H1 (cell line): Measurements from ENCODE around the gene CMPK2. TPM values are rescaled to one million over a fixed set of nuclear protein-coding genes. Genes with fewer than 3 reads are reported as not detected.
A peak's percentile ranks its signal among the peaks of the same experiment; 100 is the strongest.

Experiments used
- CTCF ChIA-PET: fragments of 300-600 bp; sonication (Branson Sonifier 250); formaldehyde crosslinking; loops from one replicate; lab custom pipeline; 2021; ENCODE audit not compliant: partially characterized antibody; lab: Charles Lee
- POLR2A ChIA-PET: fragments of 300-600 bp; sonication (Branson Sonifier 250); formaldehyde crosslinking; loops from one replicate; lab custom pipeline; 2021; ENCODE audit warnings: inconsistent platforms; ENCODE audit not compliant: partially characterized antibody; lab: Charles Lee
- DNase-seq, 2 experiments: peaks; one replicate each; pipeline versions ENCODE4 v3.0.0 to v3.0.0-alpha.2; 2010 to 2022; ENCODE audit warnings: low spot score in 2 of 2, low read depth in 1 of 2, mixed read lengths in 1 of 2
- FAIRE-seq: peaks from 2 replicates; lab custom pipeline; 2011; peaks lifted over from hg19 to GRCh38; lab: Jason Lieb, UNC
- H2AFZ ChIP-seq: 2 replicates; pipeline ENCODE4 v1.8.1; 2012; ENCODE audit warnings: low read length, inconsistent platforms
- H2AK5ac ChIP-seq: 2 replicates; pipeline ENCODE4 v1.6.1; 2013; ENCODE audit warnings: low read depth, low read length
- H2BK120ac ChIP-seq: replicated peaks from 2 replicates; pipeline ENCODE3; 2013; ENCODE audit warnings: low read depth, low read length, inconsistent platforms
- H2BK12ac ChIP-seq: 2 replicates; pipeline ENCODE4 v1.6.1; 2013; ENCODE audit warnings: low read depth, low read length
- H2BK15ac ChIP-seq: 2 replicates; pipeline ENCODE4 v1.6.1; 2013; ENCODE audit warnings: low read length
- H2BK20ac ChIP-seq: 2 replicates; pipeline ENCODE4 v1.6.1; 2013; ENCODE audit warnings: low read length
- H2BK5ac ChIP-seq: 2 replicates; pipeline ENCODE4 v1.6.1; 2013; ENCODE audit warnings: low read depth, low read length
- H3K14ac ChIP-seq: 2 replicates; pipeline ENCODE4 v1.6.1; 2013; ENCODE audit warnings: inconsistent platforms; ENCODE audit not compliant: insufficient read length
- H3K18ac ChIP-seq: 2 replicates; pipeline ENCODE4 v1.6.1; 2013; ENCODE audit warnings: low read length; ENCODE audit errors: extremely low read depth
- H3K23ac ChIP-seq: 2 replicates; pipeline ENCODE4 v1.6.1; 2013; ENCODE audit warnings: inconsistent platforms; ENCODE audit not compliant: insufficient read length
- H3K23me2 ChIP-seq: 2 replicates; pipeline ENCODE4 v1.6.1; 2013; ENCODE audit warnings: low read depth, low read length
- H3K27ac ChIP-seq: 2 replicates; pipeline ENCODE4 v1.6.1; 2011; ENCODE audit warnings: low read depth, low read length, inconsistent platforms
- H3K27me3 ChIP-seq, 4 experiments: replicated peaks in 1 of 4; 1 replicate in 1 of 4; 2 replicates in 3 of 4; pipeline versions ENCODE4 v1.6.1 to v1.8.1; 2011 to 2013; ENCODE audit warnings: low read length in 3 of 4, mild to moderate bottlenecking in 3 of 4, inconsistent platforms in 2 of 4, mixed read lengths in 2 of 4, moderate library complexity in 1 of 4; ENCODE audit not compliant: control insufficient read depth in 3 of 4, insufficient read depth in 3 of 4; ENCODE audit errors: extremely low read depth in 1 of 4
- H3K36me3 ChIP-seq, 4 experiments: 2 replicates each; pipeline versions ENCODE4 v1.6.1 to v1.8.1; 2011 to 2013; ENCODE audit warnings: mild to moderate bottlenecking in 4 of 4, low read length in 3 of 4, moderate library complexity in 2 of 4, control low read depth in 1 of 4, inconsistent platforms in 1 of 4; ENCODE audit not compliant: insufficient read depth in 4 of 4, control insufficient read depth in 2 of 4
- H3K4ac ChIP-seq: replicated peaks from 2 replicates; pipeline ENCODE3; 2013; ENCODE audit warnings: low read length, low read depth, mixed read lengths, inconsistent platforms; ENCODE audit not compliant: insufficient read length
- H3K4me1 ChIP-seq, 4 experiments: replicated peaks in 1 of 4; 1 replicate in 1 of 4; 2 replicates in 3 of 4; pipeline versions ENCODE4 v1.6.1 to v1.8.1; 2011 to 2013; ENCODE audit warnings: low read length in 3 of 4, inconsistent platforms in 2 of 4, mixed read lengths in 1 of 4; ENCODE audit not compliant: insufficient read depth in 4 of 4, control insufficient read depth in 3 of 4
- H3K4me2 ChIP-seq, 2 experiments: 2 replicates each; pipeline versions ENCODE4 v1.6.1 to v1.8.1; 2011 to 2013; ENCODE audit warnings: low read depth in 2 of 2, low read length in 2 of 2, control low read depth in 1 of 2, inconsistent platforms in 1 of 2, mild to moderate bottlenecking in 1 of 2; ENCODE audit not compliant: insufficient read depth in 1 of 2
- H3K4me3 ChIP-seq, 4 experiments: fragments of 200-600, 300-600 bp in 1 of 4; sonication (generic), shearing (Covaris generic), sonication (Bioruptor Twin) in 1 of 4; 2 replicates each; pipeline versions ENCODE4 v1.5.1 to v1.8.1; 2011 to 2016; ENCODE audit warnings: low read length in 4 of 4, low read depth in 3 of 4, control low read depth in 2 of 4, inconsistent platforms in 2 of 4, mild to moderate bottlenecking in 2 of 4, mixed read lengths in 1 of 4, moderate library complexity in 1 of 4; ENCODE audit not compliant: insufficient read depth in 2 of 4; ENCODE audit errors: extremely low read depth in 1 of 4
- H3K56ac ChIP-seq: replicated peaks from 2 replicates; pipeline ENCODE3; 2013; ENCODE audit warnings: low read depth, mild to moderate bottlenecking, mixed read lengths, low read length, inconsistent platforms; ENCODE audit not compliant: insufficient read length
- H3K79me1 ChIP-seq: 2 replicates; pipeline ENCODE4 v1.6.1; 2013; ENCODE audit warnings: low read depth, low read length, control low read depth
- H3K79me2 ChIP-seq, 2 experiments: 2 replicates each; pipeline versions ENCODE4 v1.6.1 to v1.8.1; 2012 to 2013; ENCODE audit warnings: low read length in 2 of 2, mild to moderate bottlenecking in 2 of 2, inconsistent platforms in 1 of 2; ENCODE audit not compliant: insufficient read depth in 2 of 2, control insufficient read depth in 1 of 2
- H3K9ac ChIP-seq, 4 experiments: replicated peaks in 1 of 4; 1 replicate in 1 of 4; 2 replicates in 3 of 4; pipeline versions ENCODE4 v1.6.1 to v1.8.1; 2011 to 2013; ENCODE audit warnings: low read depth in 3 of 4, low read length in 3 of 4, control low read depth in 2 of 4, mild to moderate bottlenecking in 2 of 4, moderate library complexity in 2 of 4, inconsistent platforms in 1 of 4; ENCODE audit errors: extremely low read depth in 1 of 4
- H3K9me3 ChIP-seq, 2 experiments: 2 replicates each; pipeline versions ENCODE4 v1.6.1 to v1.8.1; 2012 to 2013; ENCODE audit warnings: mild to moderate bottlenecking in 2 of 2, moderate library complexity in 2 of 2, control low read depth in 1 of 2, inconsistent platforms in 1 of 2, low read depth in 1 of 2, low read length in 1 of 2, mixed read lengths in 1 of 2; ENCODE audit not compliant: insufficient read depth in 2 of 2
- H4K20me1 ChIP-seq, 2 experiments: replicated peaks in 1 of 2; 2 replicates each; pipeline versions ENCODE3 to v1.8.1; 2011 to 2013; ENCODE audit warnings: inconsistent platforms in 2 of 2, low read length in 2 of 2, mild to moderate bottlenecking in 1 of 2; ENCODE audit not compliant: insufficient read depth in 2 of 2, control insufficient read depth in 1 of 2
- H4K5ac ChIP-seq: 2 replicates; pipeline ENCODE4 v1.6.1; 2013; ENCODE audit warnings: low read length, low read depth, mixed read lengths, inconsistent platforms; ENCODE audit not compliant: insufficient read length
- H4K8ac ChIP-seq: 2 replicates; pipeline ENCODE4 v1.8.0; 2013; ENCODE audit warnings: mild to moderate bottlenecking, moderate library complexity, low read length, inconsistent platforms; ENCODE audit not compliant: insufficient read depth; ENCODE audit errors: extremely low read depth
- H4K91ac ChIP-seq: replicated peaks from 2 replicates; pipeline ENCODE3; 2013; ENCODE audit warnings: low read length, mixed read lengths, inconsistent platforms; ENCODE audit not compliant: insufficient read length
- MAFK ChIP-seq: IDR thresholded peaks from 2 replicates; pipeline ENCODE4 v1.6.1; 2012; ENCODE audit warnings: low read depth, mild to moderate bottlenecking, improper control_type of control experiment, low read length
- POU5F1 ChIP-seq: IDR thresholded peaks from 2 replicates; pipeline ENCODE4 v1.6.1; 2011; ENCODE audit warnings: low read depth, mild to moderate bottlenecking, low read length, moderate library complexity
- WGBS, 2 experiments: shearing (Covaris generic) in 1 of 2; methylation state at CpG; one replicate each; pipeline versions ENCODE4 v1.1.6 to v1.1.7; 2013 to 2015; ENCODE audit warnings: low lambda C conversion rate in 2 of 2, mixed read lengths in 2 of 2, inconsistent platforms in 1 of 2, low coverage in 1 of 2, missing lambda C conversion rate in 1 of 2; ENCODE audit not compliant: insufficient replicate concordance in 2 of 2, insufficient coverage in 1 of 2, insufficient read length in 1 of 2; ENCODE audit errors: extremely low coverage in 1 of 2, missing lambda C conversion rate in 1 of 2; 5-methylcytosine and 5-hydroxymethylcytosine counted together
- polyA plus RNA-seq, 7 experiments: library from polyadenylated mRNA; depleted of rRNA in 3 of 7; stranded (reverse) in 5 of 7; unstranded in 2 of 7; fragments of >200 nt in 5 of 7; fragments of 200-250 nt in 2 of 7; gene quantifications; 1 replicate in 5 of 7; 2 replicates in 1 of 7; 4 replicates in 1 of 7; pipeline versions ENCODE4 v1.2.1 to v1.2.3, GENCODE V29; 2011 to 2013; ENCODE audit warnings: missing spikeins in 2 of 7, mixed read lengths in 2 of 7
- total RNA-seq: library from RNA; stranded (reverse); fragmentation: NEBNext Ultra II Directional; extraction: Animal tissue kit (Norgen Biotek cat#: 25700); gene quantifications from 2 replicates; pipeline ENCODE4 v1.2.1, GENCODE V29; 2021
- TF ChIP-seq, protein P1 (sequence below): IDR thresholded peaks from 2 replicates; pipeline ENCODE4 v1.6.1; 2012; ENCODE audit warnings: inconsistent platforms
- TF ChIP-seq, protein P2 (sequence below): IDR thresholded peaks from 2 replicates; pipeline ENCODE4 v1.6.1; 2012; ENCODE audit warnings: inconsistent platforms

The CMPK2 gene
- total and polyA plus RNA-seq, 2 of the 8 experiments (the other 6 are each of a cell fraction or from before 2014, with no cell fraction given) = 0.28 to 0.53 TPM

DNA sequence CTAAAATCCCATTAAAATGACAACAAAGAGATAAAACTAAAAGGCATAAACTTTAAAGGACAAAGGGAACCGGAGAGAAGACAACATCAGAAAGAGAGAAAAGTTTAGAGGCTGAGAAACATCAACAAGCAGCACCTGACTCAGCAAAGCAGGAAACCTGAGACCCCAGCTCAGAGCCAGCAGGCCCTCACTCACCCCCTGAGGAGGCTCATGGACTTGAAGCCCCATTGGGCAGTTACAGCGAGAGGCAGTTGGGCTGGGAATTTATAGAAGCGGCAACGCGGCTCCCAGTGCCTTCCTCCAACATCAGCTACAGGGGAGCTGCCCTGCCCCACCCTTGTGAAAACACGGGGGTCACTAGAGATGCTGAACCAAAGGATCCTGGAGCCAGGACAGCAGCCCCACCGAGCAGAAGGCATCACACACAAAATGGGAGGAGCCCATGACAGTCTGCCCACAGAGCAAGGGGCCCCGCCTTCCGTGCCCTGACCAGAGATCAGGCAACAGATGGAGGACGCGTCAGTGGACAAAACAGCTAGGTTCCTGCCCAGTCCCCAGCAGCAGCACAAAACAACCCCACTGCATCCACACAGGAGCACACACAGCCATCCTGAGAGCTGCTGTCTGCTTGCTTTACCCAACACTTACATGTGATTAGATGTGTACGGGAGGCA lies 52.7 kb downstream of the CMPK2 start:
- no peak overlapping the region for H3K9ac ChIP-seq
- peaks cover 0 to 8% (median 3%) of the 10 kb centered on the region in 4 experiments; a peak in 4 of 7 replicates for H3K4me1 ChIP-seq
- FAIRE-seq = no peak
- no peak overlapping the region for H3K27ac ChIP-seq
- 0 out of 2 replicates have a peak overlapping the region, but pooled peaks have one; percentile 12 for H2BK5ac ChIP-seq
- CTCF ChIA-PET = interaction anchor here (1.1 to 2.8 kb wide), 2 partner anchors 12 to 22 kb away, joined by 3 to 14 read pairs; no protein-coding TSS in a partner anchor
- no peak overlapping the region for H2BK120ac ChIP-seq
- 85% methylated on average over 12 of the region's 12 CpGs; no CpG with 5 or more reads in 1 of the 2 experiments for WGBS, 2 experiments
- H3K18ac ChIP-seq = no peak overlapping the region
- H3K36me3 ChIP-seq = no peaks in the 10 kb centered on the region
- no peak overlapping the region for H2BK12ac ChIP-seq
- peaks cover 0 to 6% (median 2%) of the 10 kb centered on the region in 4 experiments; a peak in 3 of 7 replicates for H3K27me3 ChIP-seq
- H2AFZ ChIP-seq = no peak overlapping the region
- no peak overlapping the region for H3K56ac ChIP-seq
- no peaks in the 10 kb centered on the region; a peak in 1 of 4 replicates for H3K9me3 ChIP-seq
- no peak overlapping the region for H2BK15ac ChIP-seq
- no peak overlapping the region; the same call in 1 of the 2 replicates for H2AK5ac ChIP-seq
- H3K79me1 ChIP-seq = no peaks in the 10 kb centered on the region
- H3K23ac ChIP-seq = no peak overlapping the region
- H3K14ac ChIP-seq = no peak overlapping the region
- no peak overlapping the region for H3K4me2 ChIP-seq
- no peak overlapping the region for H4K8ac ChIP-seq
- H4K91ac ChIP-seq = no peak overlapping the region
- POLR2A ChIA-PET = no interaction called here
- H3K4me3 ChIP-seq = no peak overlapping the region
- H3K4ac ChIP-seq = no peak overlapping the region
- H3K79me2 ChIP-seq = no peaks in the 10 kb centered on the region
- H4K5ac ChIP-seq = no peak overlapping the region
- no peaks in the 10 kb centered on the region for H4K20me1 ChIP-seq
- no peak overlapping the region; the same call in 1 of the 2 replicates for H2BK20ac ChIP-seq
- peaks cover 2% of the 10 kb centered on the region; the same call in 1 of the 2 replicates for H3K23me2 ChIP-seq
- no peak for DNase-seq
- TF ChIP-seq, protein P1, sequence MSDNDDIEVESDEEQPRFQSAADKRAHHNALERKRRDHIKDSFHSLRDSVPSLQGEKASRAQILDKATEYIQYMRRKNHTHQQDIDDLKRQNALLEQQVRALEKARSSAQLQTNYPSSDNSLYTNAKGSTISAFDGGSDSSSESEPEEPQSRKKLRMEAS = peak; percentile 90
- TF ChIP-seq POU5F1 = no peak
- TF ChIP-seq, protein P2, sequence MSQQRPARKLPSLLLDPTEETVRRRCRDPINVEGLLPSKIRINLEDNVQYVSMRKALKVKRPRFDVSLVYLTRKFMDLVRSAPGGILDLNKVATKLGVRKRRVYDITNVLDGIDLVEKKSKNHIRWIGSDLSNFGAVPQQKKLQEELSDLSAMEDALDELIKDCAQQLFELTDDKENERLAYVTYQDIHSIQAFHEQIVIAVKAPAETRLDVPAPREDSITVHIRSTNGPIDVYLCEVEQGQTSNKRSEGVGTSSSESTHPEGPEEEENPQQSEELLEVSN = peak; percentile 93
- TF ChIP-seq MAFK = peak; percentile 46; the same call in 1 of the 2 replicates
